ENCODE data around the gene PHF24.
"Not testable (repeated sequence)": the region's sequence is repeated elsewhere in the genome, so short reads cannot be mapped to it uniquely, and the experiment has no call there.

The PHF24 gene

DNA sequence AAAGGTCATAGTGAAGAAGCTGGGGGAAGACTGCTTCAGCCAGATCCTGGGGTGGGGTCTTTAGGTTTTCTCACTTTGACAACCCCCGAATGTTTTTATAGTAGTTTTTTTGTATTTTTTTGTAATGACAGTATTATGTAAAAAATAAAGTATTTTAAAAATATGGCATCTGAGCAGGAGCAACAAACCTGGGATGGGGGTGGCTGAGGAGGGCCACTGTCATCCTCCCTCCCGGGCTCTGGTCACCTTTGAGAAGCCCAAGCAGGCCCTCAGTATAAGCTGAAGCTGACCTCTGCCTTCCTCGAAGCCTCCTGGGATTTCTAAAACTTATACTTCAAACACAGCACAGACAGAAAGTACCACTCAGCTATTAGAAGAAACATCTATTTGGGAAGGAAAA, 40.2 kb downstream of the PHF24 start:
- no peak for DNase-seq

DNA sequence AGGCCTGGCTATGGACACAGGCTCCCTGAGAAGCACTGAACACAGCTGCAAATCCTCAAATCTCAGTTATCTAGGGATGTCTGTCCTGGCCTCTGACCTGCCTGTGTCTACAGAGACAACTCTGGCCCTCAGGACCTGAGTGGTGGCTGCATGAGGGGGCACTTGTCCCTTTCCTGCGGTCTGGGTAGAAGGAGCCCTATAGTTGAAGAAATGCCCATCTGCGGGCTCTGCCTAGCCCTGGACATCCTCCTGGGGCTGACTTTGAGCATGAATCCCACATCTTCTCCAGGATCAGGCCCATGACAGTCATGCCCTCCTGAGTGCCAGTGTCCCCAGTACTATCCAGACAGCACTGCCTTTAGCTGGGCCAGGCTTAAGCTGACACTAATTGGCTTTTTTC, 41.5 kb downstream of the PHF24 start:
- no peak for DNase-seq

DNA sequence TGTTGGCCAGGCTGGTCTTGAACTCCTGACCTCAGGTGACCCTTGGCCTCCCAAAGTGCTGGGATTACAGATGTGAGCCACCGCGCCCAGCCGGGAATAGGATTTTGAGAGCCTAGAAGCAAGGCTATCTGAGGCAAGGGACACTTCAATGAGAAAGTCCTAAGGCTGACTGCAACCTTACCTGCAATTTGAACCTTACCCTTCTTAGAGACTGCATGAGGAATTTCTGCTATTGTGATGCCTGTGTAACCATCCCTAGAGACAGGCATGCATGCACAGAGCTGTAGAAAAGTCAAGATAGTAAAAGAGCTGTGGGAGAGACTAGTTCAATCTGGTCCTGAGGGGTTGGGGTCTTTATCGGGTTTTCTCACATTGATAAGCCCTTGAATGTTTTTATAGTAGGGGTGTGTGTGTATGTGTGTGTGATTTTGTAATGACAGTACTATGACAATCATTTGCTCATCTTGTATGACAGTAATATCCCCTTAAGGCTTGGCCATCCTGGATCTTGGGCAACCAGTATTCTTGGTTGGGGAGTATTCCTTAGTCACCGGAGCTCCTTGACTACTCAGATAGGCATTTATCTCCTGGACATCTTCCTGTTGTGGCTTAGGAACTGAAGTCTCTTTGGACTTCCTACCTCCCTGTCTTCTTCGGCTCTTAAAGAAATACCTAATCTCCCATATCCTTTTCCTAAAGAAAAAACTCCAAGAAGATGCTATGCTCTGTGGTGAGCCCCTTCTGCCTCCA, 42.6 kb downstream of the PHF24 start:
- DNase-seq: no peak

DNA sequence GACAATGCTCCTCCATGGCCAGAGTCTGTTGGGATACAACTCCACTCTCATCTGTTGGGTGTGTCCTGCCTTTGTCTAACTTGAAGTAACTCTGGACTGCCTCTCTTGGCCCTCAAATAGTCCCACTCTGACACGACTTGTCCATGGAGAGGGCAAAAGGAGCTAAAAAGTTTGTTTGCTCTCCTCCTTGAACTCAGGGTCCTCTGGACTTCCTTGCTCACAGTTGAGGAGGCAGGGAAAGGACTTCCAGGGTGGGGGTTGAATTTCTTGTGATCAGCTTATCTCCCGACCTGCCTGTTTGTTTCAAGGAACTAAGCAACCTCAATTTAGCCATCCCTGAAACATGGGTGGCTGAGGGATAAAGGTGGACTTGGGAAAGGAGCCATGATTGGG, 43.2 kb downstream of the PHF24 start:
- no peak for DNase-seq

DNA sequence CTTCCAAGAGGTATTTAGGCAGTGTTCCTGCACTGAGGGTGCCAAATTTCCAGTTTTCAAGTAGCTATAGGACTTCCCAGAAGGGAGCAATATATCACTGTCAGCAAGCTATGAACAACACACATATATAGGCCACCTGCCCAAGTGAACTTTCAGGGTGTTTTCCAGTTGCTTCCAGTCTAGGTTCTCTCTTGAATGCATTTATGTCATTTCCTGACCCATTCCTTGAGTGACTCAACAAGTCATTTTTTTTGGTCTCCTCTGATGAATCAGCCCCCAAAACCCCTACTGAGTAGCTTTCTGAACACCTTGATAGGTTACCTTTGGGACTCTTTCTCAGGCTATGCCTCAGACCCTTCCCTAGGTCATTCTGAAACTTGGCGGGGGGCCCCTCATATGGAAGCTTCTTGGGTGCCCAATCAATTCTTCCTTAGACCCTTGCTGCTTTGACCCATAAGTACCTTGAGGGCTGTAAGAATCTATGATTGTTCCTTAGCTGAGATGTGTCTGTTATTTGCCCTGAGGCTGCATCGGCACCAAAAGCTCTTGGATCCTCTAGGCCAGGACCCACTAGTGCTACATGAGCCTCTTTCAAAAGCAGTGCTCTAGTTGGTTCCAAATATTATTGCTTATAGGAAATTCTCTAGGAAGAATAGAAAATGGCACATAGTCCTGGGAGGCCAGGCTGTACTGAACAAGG, 43.9 kb downstream of the PHF24 start:
- DNase-seq: no peak

DNA sequence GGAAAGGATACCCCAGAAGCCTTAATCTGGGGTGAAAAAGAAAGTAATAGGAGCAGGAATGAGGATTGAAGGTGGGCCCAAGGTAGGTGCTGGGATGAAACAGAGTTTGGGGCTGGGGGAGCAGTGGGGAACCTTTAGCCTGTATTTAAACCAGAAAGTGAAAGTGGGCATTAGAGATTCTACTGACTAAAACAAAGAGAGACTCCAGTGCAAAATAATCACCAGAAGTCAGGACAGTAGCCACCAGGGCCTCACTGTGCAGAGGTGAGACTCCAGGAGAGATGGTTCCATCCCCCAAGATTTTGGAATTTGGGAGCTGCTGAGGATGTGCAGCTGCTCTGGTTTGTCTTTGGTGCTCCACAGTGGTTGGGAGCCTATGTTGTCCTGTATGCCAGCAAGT, 44.5 kb downstream of the PHF24 start:
- DNase-seq: no peak

DNA sequence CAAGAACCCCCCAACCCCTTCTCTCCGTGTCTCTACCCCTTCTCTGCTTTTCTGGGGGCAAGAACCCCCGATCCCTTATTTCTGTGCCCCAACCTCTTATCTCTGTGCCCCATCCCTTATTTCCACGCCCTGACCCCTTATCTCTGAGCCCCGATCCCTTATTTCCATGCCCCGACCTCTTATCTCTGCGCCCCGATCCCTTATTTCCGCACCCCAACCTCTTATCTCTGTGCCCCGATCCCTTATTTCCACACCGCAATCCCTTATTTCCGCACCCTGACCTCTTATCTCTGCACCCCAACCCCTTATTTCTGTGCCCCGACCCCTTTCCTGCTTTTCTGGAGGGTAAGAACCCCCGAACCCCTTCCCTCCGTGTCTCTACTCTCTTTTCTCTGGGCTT, 46.2 kb downstream of the PHF24 start:
- DNase-seq: not testable (repeated sequence)

DNA sequence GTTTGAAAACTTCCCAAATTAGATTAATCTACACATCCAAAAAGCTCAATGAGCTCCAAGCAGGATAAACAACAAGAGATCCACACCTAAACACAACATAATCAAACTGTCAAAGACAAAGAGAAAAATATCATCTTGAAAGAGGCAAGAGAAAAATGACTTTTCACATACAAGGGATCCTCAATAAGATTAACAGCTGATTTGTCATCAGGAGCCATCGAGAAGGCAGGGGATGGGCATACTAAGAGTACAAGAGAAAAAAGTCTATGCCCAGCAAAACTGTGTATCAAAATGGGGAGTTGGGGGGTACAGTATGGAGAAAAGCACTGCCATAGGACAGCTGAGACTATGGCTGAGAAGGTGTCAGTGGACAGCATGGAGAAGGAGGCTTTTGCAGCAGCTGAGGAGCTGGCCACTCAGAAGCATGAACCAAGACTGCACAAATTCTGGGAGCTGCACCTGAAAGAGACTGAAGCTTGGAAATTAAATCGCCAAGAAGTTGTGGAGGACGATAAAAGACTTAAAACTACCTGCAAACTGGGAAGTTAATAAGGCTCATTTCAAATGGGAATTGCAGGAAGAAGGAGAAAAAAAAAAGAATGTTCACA, 52.4 kb downstream of the PHF24 start:
- DNase-seq: no peak

DNA sequence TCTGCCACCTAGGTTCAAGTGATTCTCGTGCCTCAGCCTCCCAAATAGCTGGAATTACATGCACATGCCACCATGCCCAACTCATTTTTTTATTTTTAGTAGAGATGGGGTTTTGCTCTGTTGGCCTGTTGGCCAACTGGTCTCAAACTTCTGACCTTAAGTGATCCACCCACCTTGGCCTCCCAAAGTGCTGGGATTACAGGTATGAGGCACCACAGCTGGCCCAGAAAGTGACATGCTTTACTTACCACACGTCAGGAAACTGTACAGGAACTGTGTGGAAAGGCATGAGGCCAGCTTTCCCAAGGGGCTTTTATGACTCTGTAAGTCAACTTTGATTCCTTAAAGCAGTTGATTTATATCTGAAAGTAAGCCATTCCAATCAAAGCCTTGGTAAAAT, 56.4 kb downstream of the PHF24 start:
- DNase-seq: no peak

DNA sequence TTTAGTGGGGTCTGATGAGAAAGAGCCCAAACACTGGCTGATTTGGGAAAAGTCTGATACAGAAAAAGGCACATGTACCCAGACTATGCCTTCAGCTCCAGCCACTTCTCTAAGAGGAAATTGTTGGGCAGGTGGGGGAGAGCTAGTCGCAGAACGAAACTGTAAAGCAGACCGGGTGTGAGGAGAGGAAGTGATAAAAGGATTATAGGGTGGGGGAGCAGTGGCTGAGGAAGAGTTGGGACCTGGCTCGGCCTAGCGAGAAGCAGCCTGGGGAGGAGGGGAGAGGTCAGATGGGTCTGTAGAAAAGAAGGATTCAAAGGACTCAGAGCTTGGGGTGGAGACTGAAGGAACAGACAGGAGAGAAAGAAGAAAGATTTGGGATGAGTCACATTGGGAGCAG, 65.4 kb downstream of the PHF24 start:
- DNase-seq: not testable (repeated sequence)

DNA sequence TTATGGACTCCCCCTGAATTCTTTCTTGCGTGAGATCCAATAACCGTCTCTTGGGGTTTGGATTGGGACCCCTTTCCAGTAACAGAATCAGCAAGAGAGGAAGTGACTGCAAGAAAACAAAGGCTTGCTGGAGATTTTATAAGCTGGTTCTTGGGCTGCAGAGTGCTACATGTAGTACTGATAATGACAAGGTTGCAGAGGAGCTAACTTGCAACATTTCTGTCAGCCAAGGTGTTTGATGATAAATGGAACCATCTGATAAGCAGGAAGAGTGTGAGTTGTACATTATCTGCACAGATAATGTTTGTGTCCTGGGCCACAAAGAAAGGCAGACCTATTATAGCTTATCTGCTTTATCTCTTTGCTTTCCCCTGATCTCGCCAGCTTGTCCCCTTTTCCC, 68.6 kb downstream of the PHF24 start:
- DNase-seq: no peak

DNA sequence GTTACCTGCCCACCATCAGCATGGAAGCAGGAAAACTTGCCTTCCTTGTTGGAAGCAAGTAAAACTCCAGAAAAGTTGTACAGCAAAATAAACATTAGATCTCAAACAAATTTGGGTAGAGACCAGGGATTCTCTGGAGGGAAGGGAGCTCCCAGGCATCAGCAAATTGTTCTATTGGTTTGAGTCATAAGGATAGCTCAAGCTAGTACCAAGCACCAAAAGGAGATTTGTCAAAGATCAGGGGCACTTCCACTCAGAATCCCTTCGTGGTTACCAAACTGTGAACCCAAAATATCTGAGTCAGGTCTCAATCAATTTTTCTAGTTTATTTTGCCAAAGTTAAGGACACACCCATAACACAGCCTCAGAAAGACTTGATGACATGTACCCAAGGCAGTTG, 69.3 kb downstream of the PHF24 start:
- no peak for DNase-seq

DNA sequence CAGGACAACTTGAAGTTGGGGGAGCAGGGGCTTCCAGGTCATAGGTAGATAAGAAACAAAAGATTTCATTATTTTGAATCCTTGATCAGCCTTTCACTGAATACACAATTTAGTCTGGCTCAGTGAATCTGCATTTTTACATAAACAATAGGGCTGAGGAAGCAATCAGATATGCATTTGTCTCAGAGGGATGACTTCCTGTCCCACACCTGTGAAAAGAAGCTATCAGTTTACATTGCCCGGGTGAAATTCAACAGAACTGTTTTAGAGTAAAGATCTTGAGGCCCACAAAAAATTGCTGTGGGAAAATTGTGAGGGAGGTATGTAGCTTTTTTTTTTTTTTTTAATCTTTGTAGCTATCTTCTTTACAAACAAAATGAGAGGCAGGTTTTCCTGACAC, 69.8 kb downstream of the PHF24 start:
- DNase-seq: no peak

DNA sequence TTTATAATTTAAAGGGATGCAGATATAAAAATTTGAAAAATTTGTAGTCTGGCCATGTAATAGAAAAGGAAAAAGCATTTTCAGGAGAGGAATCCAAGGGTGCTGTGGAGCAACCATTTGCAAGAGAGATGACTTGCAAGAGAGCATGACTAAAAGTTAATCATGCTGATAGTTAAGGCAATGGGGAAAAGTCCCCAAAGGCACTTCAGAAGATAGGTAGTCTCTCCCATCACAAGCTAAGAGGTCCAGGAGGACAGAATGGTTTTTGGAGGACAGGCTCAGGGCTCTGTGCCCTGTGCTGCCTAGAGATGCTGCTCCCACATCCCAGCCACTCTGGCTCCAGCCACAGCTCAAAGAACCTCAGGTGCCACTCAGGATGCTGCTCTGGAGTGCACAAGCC, 70.3 kb downstream of the PHF24 start:
- no peak for DNase-seq

DNA sequence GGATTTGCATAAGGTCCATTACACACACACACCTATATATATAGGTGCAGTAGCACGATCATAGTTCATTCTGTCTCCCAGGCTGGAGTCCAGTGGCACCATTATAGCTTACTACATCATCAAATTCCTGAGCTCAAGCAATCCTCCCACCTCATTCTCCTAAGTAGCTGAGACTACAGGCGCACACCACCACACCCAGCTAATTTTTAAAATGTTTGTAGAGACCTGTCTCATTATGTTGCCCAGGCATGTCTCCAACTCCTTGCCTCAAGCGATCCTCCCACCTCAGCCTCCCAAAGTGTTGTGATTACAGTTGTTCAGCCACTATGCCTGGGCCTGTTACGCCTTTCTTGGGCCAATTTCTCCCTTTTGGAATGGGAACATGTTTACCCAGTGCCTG, 71.2 kb downstream of the PHF24 start:
- no peak for DNase-seq

DNA sequence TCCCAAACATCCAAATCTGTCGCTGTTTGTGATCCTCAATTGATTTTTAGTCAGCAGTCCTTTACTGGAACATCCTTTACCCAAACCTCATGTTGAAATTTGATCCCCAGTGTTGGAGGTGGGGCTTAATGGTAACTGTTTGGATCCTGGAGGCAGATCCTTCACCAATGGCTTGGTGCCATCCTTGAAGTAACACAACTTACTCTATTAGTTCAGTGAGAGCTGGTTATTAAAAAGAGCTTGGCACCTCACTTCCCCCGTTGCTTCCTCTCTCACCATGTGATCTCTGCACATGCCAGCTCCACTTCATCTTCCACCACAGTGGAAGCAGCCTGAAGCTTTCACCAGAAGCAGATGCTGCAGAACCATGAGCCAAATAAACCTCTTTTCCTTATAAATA, 71.8 kb downstream of the PHF24 start:
- no peak for DNase-seq
